Vagina (tissue), 2 donors: ENCODE data around the gene SH3TC2. TPM values are rescaled to one million over a fixed set of nuclear protein-coding genes. Genes with fewer than 3 reads are reported as not detected.

ENCODE experiments used
- DNase-seq, 2 donors: peaks; one replicate each; pipeline ENCODE4 v3.0.0-alpha.2; 2017; ENCODE audit errors: extremely low spot score in 2 of 2
- H3K27ac ChIP-seq: fragments of 200-600 bp; sonication (generic); one replicate; pipeline ENCODE4 v1.5.1; 2019
- H3K27me3 ChIP-seq: fragments of 200-600 bp; sonication (generic); one replicate; pipeline ENCODE4 v1.5.1; 2019
- H3K36me3 ChIP-seq, 2 donors: fragments of 200-600 bp; sonication (generic); one replicate each; pipeline ENCODE4 v1.5.1; 2017 to 2019
- H3K4me1 ChIP-seq: fragments of 200-600 bp; sonication (generic); one replicate; pipeline ENCODE4 v1.5.1; 2019
- H3K4me3 ChIP-seq, 2 donors: fragments of 200-600 bp; sonication (generic); 1 replicate in 1 of 2; 2 replicates in 1 of 2; pipeline ENCODE4 v1.5.1; 2016 to 2019
- H3K9me3 ChIP-seq: fragments of 200-600 bp; sonication (generic); one replicate; pipeline ENCODE4 v1.5.1; 2019
- CTCF ChIP-seq, 3 experiments: fragments of 450-650 bp in 2 of 3; fragments of 200-600 bp in 1 of 3; sonication (generic) in 1 of 3; IDR thresholded peaks; one replicate each; pipeline ENCODE4 v1.5.1; 2017 to 2019; ENCODE audit warnings: antibody characterized with exemption in 3 of 3, mild to moderate bottlenecking in 2 of 3, moderate library complexity in 2 of 3
- POLR2A ChIP-seq, 2 donors: fragments of 450-650 bp; IDR thresholded peaks; one replicate each; pipeline ENCODE4 v1.6.1; 2017; ENCODE audit warnings: antibody characterized with exemption in 2 of 2, mild to moderate bottlenecking in 2 of 2, moderate library complexity in 2 of 2
- POLR2AphosphoS5 ChIP-seq, 2 donors: sonication (generic); formaldehyde crosslinking; IDR thresholded peaks; one replicate each; pipeline ENCODE4 v1.9.0; 2017; ENCODE audit warnings: antibody characterized with exemption in 2 of 2, mild to moderate bottlenecking in 2 of 2, low read depth in 1 of 2; ENCODE audit not compliant: insufficient read depth in 1 of 2
- intact Hi-C: fragments of 100-400 bp; cut with DNase I; formaldehyde crosslinking; loops from one replicate; pipeline ENCODE4 v1.15.1; 2023
- total RNA-seq: library from RNA; depleted of rRNA; stranded (reverse); fragments of >200 nt; gene quantifications from one replicate; pipeline ENCODE4 v1.2.3, GENCODE V29; 2016

Gene SH3TC2
- total RNA-seq, 1 donor from 2014 or later, result 2.0 TPM

- Histone ChIP-seq H3K36me3 (no peaks in the 10 kb centered on the region), H3K27ac (no peak overlapping the region), H3K4me1 (peaks cover 50% of the 10 kb centered on the region), H3K4me3 (no peak overlapping the region), H3K9me3 (no peaks in the 10 kb centered on the region), H3K27me3 (no peaks in the 10 kb centered on the region)
- TF ChIP-seq POLR2A (IDR thresholded peaks at IDR 0.05) (no peak), POLR2AphosphoS5 (IDR thresholded peaks at IDR 0.05; ENCODE audit: insufficient read depth in 1 of 2, low read depth in 1 of 2) (no peak)
- no peak for DNase-seq
- intact Hi-C loops, result no loop called here
Measured at GRCh38 chr5:148974642-148975327, 88.1 kb downstream of the SH3TC2 start.

DNA sequence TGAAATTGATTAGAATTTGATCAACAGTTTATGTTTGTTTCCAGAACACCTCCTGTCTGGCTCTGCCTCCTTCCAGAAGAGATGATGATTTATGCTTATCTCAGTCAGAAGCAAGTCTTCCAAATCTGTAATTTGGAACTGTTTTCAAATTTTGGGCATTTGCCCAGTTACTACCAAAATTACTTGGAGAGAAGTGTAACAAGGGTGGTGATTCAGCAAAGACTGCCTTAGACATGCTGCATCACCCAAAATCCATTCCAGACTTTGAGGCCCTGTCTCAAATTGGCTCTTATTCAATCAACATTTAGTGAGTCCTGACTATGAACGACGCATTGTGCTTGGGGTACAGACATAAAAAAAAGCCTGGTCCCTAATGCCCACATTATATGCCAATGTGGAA lies 89.4 kb downstream of the SH3TC2 start:
- H3K4me3 ChIP-seq, result no peak overlapping the region
- no peaks in the 10 kb centered on the region for H3K9me3 ChIP-seq
- H3K4me1 ChIP-seq, result peaks cover 48% of the 10 kb centered on the region
- no peak for DNase-seq
- intact Hi-C loops, result no loop called here
- no peaks in the 10 kb centered on the region for H3K27me3 ChIP-seq
- TF ChIP-seq POLR2A (IDR thresholded peaks at IDR 0.05) (no peak), CTCF (IDR thresholded peaks at IDR 0.05) (no peak), POLR2AphosphoS5 (IDR thresholded peaks at IDR 0.05; ENCODE audit: insufficient read depth in 1 of 2, low read depth in 1 of 2) (no peak)
- no peaks in the 10 kb centered on the region for H3K36me3 ChIP-seq
- peak overlapping the region; percentile 75 for H3K27ac ChIP-seq

GRCh38 chr5:148972974-148973374 lies 89.9 kb downstream of the SH3TC2 start:
- DNase-seq, result no peak
- H3K36me3 ChIP-seq, result no peaks in the 10 kb centered on the region
- H3K27ac ChIP-seq, result peak overlapping the region; percentile 75
- H3K4me1 ChIP-seq, result peaks cover 48% of the 10 kb centered on the region
- TF ChIP-seq POLR2A (IDR thresholded peaks at IDR 0.05) (no peak), CTCF (IDR thresholded peaks at IDR 0.05) (no peak), POLR2AphosphoS5 (IDR thresholded peaks at IDR 0.05; ENCODE audit: insufficient read depth in 1 of 2, low read depth in 1 of 2) (peak in 1 of 2 donors; percentile 90)
- H3K9me3 ChIP-seq, result no peaks in the 10 kb centered on the region
- no peak overlapping the region for H3K4me3 ChIP-seq
- intact Hi-C loops, result no loop called here
- no peaks in the 10 kb centered on the region for H3K27me3 ChIP-seq

- no peak for DNase-seq
- no peak overlapping the region for H3K4me3 ChIP-seq
- H3K9me3 ChIP-seq, result no peaks in the 10 kb centered on the region
- peaks cover 51% of the 10 kb centered on the region for H3K4me1 ChIP-seq
- intact Hi-C loops, result no loop called here
- no peak for TF ChIP-seq POLR2A (IDR thresholded peaks at IDR 0.05)
- H3K36me3 ChIP-seq, result no peaks in the 10 kb centered on the region
- H3K27ac ChIP-seq, result peak overlapping the region; percentile 75
- H3K27me3 ChIP-seq, result no peaks in the 10 kb centered on the region
Measured at GRCh38 chr5:148972396-148972795, 90.5 kb downstream of the SH3TC2 start.

DNA sequence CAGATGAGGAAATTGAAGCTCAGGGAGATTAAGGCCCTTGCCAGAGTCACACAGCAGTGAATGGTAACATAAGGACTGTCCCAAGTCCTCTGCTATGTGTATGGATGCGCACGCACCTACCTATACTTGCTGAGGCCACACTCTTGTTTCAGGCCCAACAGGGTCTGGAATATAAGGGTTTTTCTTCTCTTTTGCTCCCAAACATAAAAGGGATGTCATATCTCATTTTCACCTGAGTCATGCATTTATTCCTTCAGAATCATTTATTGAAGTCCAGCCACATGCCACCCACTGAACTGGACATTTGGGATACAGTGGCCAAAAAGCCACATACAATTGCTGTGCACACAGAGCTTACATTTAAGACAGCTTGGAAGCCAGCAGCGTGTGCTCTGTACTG lies 92.0 kb downstream of the SH3TC2 start:
- H3K36me3 ChIP-seq, result no peaks in the 10 kb centered on the region
- intact Hi-C loops, result no loop called here
- H3K4me3 ChIP-seq, result no peak overlapping the region
- peaks cover 56% of the 10 kb centered on the region for H3K4me1 ChIP-seq
- H3K27me3 ChIP-seq, result no peaks in the 10 kb centered on the region
- H3K27ac ChIP-seq, result peak overlapping the region; percentile 26
- no peak for DNase-seq
- H3K9me3 ChIP-seq, result no peaks in the 10 kb centered on the region
- no peak for TF ChIP-seq CTCF (IDR thresholded peaks at IDR 0.05)
- no peak for TF ChIP-seq POLR2A (IDR thresholded peaks at IDR 0.05)
- no peak for TF ChIP-seq POLR2AphosphoS5 (IDR thresholded peaks at IDR 0.05; ENCODE audit: insufficient read depth in 1 of 2, low read depth in 1 of 2)

DNA sequence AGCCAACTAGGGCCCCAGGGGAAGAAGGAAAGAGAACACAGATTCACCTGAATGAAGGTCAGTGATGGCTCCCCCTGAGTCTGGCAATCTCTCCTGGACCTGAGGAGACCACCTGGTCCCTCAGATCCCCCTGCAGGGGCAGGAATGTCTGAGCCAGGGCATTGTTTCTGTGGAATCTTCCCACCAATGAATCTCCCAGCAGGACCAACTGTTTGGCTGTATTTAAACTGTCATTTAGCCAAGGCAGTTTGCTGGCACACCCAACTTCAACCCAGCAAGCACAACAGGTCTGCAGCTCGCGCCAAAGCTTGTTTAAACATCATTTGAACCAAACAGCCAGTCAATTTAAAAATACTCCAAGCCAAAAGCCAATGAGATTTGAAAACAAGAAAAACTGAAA lies 92.6 kb downstream of the SH3TC2 start:
- no peak for TF ChIP-seq POLR2A (IDR thresholded peaks at IDR 0.05)
- no peak for TF ChIP-seq CTCF (IDR thresholded peaks at IDR 0.05)
- TF ChIP-seq POLR2AphosphoS5 (IDR thresholded peaks at IDR 0.05; ENCODE audit: insufficient read depth in 1 of 2, low read depth in 1 of 2), result no peak
- DNase-seq, result no peak
- H3K4me1 ChIP-seq, result peaks cover 62% of the 10 kb centered on the region
- H3K9me3 ChIP-seq, result no peaks in the 10 kb centered on the region
- no peaks in the 10 kb centered on the region for H3K27me3 ChIP-seq
- intact Hi-C loops, result no loop called here
- peak overlapping the region; percentile 26 for H3K27ac ChIP-seq
- H3K4me3 ChIP-seq, result no peak overlapping the region
- H3K36me3 ChIP-seq, result no peaks in the 10 kb centered on the region
